GM04503 (cell line): ENCODE measurements around the gene FARP1.

Experiments
- DNase-seq: peaks from one replicate; pipeline ENCODE4 v3.0.0-alpha.2; 2012; ENCODE audit warnings: low read depth

Gene FARP1

GRCh38 chr13:98204546-98204945, 61.7 kb downstream of the FARP1 start:
- no peak for DNase-seq

DNA sequence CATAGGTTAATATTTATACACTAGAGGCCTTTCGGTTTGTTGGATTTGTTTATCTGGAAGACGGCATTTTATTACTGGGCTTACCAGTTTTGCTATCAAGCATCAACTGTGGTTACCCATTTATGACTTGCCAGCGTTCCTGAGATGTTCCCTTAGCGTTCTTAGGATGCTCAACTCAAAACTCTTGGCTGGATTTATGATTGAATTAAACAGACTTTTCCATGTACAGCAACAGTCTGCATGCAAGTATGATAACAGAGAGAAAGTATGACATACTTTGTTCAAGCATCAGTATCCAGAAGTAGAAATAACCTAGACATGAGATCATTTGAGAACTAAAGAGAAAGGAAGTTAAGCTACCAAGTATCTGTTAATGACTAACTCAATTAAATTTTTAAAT, 64.1 kb downstream of the FARP1 start:
- DNase-seq: peak; percentile 99

GRCh38 chr13:98207416-98207815, 64.5 kb downstream of the FARP1 start:
- DNase-seq: no peak

DNA sequence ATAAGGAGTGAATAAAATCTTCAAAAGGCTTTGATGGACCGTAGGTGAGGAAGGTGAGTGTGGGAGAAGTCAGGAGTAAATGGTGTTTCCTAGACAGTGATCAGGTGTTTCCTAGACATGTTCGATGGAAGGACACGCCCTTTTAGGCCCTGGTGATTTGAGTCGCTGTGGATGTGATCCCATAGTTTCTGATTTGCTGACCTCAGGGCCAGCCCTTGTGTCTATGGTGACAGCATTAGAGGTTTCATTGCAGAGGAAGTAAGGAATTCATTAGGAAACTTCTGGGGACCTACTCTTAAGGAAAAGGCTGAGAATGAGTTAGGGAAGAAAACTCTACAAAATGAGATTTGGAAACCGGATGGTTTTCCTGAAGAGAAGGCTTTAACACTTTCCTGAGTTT, 65.7 kb downstream of the FARP1 start:
- no peak for DNase-seq

- DNase-seq: no peak
These were observed 69.9 kb downstream of the FARP1 start for GRCh38 chr13:98212763-98213162.

- DNase-seq: no peak
These were observed 70.5 kb downstream of the FARP1 start for GRCh38 chr13:98213354-98213753.

DNA sequence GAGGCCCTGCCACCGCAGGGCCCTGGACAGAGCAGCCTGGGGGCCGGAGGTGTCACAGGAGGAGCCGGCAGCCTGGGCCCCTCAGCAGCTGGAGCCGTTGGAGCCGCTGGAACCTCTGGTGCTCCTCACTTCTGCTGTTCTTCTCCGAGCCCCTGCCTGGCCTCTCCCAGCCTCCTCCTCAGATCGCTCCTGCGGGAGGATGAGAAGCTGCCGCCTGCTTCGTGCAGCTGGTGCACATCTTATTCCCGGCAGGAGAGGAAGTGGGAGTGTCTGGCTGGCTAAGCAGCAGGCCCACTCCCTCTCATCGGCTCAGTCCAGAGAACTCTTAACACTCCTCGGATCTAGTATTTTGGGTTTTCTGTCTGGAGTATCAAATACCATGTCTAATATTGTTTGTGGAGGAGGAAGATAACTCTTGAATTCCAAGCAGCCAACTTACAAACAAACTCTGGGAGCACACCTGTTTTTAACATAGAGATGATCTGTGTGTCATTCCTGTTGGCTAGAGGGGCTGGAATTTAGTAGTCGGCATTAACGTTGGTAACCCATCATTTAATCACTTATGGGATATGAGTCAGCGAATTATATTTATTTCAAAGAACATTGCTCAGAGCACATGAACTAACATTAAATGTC, 71.2 kb downstream of the FARP1 start:
- no peak for DNase-seq

DNA sequence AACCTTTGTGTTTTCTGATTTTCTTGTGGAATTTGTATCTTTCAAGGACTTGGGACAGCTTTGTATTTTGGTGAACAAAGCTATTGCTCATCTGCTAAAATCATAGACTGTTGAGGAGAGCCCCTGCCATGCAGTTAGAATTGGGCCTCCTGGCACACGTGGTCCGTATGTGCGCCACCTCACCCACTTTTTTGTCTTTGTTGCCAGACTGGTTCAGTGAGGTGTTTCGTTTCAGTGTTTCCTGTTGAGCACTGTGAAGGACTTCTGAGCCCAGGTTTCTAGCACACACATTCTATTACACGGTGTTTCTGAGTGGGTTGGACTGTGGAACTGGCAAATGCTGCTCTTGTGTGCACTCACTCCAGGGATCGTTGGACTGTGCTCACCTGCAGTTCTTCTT, 71.8 kb downstream of the FARP1 start:
- DNase-seq: no peak

- no peak for DNase-seq
These were observed 72.6 kb downstream of the FARP1 start for GRCh38 chr13:98215508-98215907.

GRCh38 chr13:98216135-98216565, 73.3 kb downstream of the FARP1 start:
- peak; percentile 73 for DNase-seq

GRCh38 chr13:98216711-98217285, 73.9 kb downstream of the FARP1 start:
- DNase-seq: no peak

DNA sequence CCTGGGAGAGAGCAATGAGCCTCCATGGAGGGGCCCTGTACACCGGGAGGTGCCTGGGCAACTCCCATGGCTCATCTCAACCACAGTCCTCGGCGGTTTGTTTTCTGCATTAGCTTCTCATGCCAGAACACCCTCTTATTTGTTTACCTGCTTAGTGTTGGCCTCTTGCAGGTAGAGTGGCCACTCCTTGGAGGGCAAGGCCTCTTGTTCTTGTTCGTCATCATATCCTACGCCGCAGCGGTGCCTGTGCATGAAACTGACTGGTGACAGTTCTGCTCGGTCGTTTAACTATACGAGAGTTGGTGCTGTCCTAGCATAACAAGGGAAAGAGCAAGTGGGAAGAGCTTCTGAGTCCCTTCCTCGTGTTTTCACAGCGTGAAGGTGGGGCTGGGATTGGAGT, 74.7 kb downstream of the FARP1 start:
- DNase-seq: no peak

GRCh38 chr13:98219685-98220084, 76.8 kb downstream of the FARP1 start:
- no peak for DNase-seq

GRCh38 chr13:98220271-98220791, 77.4 kb downstream of the FARP1 start:
- DNase-seq: no peak

GRCh38 chr13:98221234-98221633, 78.3 kb downstream of the FARP1 start:
- DNase-seq: no peak

GRCh38 chr13:98222081-98222554, 79.2 kb downstream of the FARP1 start:
- no peak for DNase-seq

DNA sequence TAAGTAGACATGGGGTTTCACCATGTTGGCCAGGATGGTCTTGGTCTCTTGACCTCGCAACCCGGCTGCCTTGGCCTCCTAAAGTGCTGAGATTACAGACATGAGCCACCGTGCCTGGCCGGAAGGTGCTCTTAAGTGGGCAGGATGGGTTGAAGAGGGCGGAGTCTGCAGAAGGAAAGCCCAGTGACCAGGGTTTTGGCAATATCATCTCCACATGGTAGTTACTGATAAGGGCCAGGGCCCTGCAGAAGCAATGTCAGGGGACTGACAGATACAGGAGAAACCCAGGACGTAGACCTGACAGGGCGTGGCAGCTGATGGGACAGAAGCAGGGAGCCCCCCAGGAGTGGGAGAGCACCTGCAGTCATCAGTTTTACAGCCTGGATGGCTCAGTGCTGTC, 79.9 kb downstream of the FARP1 start:
- no peak for DNase-seq

DNA sequence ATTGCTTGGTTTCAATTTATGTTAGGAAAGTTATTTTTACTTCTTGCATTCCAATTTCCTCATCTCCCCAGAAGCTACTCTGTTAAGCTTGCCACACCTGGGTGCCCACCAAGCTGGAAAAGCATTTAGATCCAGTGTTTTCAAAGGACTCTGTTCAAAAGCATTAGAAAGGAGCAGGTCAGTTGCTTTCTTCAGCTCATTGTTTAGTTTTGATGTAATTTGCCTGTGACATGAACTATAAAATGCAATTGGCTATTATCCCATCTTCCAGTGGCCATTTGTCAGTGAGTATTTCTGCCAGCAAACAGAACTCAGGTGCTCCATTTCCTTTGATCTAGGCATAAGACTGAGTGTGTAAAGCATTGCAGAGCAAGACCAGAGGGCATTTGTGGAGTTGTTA, 80.8 kb downstream of the FARP1 start:
- DNase-seq: no peak

DNA sequence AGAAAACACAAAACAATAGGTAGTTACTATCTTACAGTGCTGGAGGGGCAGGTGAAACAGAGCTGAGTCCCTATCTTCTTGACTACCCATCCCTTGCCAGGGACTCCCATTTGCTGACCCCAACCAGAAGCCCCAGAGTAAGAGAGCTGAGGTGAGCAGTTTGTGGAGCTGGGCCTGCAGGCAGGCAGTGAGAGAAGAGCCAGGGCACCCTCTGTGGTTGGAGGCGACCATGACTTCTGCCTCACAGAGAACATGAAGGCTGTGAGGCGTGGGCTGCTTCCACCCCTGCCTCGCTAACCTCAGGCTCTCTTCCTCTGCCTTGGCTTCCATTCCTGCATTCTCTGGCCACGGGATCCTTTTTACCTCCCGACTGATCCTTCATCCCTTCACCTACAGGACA, 81.7 kb downstream of the FARP1 start:
- no peak for DNase-seq

- no peak for DNase-seq
These were observed 82.4 kb downstream of the FARP1 start for GRCh38 chr13:98225036-98225940.

DNA sequence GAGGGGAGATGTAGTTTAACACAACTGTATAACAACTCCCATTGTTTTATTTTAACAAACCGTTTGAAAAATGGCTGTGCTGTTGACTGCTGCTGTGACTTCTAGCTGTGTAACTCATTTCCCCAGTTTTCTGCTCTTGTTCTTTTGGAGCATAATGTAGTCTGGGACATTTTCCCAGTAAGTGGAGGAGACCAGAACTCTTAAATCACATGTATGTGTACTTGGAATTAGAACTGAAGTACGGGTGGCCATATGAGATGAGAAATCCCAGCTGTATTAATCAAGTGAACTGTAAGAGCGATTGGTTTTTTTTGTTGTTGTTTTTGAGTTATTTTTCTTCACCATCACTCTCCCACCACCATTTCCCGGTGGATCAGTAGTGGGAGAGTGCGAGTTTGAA, 83.6 kb downstream of the FARP1 start:
- no peak for DNase-seq

DNA sequence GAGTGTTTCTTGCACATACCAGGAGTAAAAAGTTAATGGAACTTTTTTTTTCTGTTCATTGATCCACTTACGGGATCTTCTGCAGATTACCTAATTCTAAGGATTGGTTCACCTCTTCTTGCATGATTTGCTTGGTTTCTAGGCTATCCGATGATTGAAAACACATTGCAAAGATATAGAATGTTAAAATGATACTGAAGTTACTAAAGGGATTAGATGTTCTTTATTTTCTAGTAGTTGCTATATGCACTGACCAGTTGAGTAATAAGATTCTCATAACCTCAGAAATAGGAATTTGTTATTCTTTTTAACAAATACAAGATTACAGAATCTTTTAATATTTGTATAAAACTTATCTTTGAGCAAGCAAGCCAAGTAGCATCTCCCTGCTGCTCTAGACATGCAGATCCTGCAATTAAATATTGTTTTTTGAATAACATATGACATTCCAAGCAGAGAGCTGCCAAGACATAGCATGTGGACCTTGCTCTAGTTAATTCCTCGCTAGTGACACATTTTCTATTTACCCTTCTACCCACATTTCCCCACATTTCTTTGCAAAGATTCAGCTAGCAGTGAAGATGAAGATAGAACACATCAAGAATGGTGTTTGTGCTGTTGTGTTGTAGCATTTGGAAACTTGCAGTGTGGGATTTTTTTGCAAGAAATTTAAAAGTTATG, 85.9 kb downstream of the FARP1 start:
- DNase-seq: peak; percentile 70
